Loucy (cell line): ENCODE measurements around the gene PSMD12.

ENCODE experiments used
- CTCF ChIP-seq: fragments of 200-600 bp; sonication (generic); conservative IDR thresholded peaks from 2 replicates; pipeline ENCODE4 v1.5.1; 2014; ENCODE audit warnings: mild to moderate bottlenecking, antibody characterized with exemption, low read length
- EZH2phosphoT487 ChIP-seq: fragments of 200-600 bp; IDR thresholded peaks from 2 replicates; pipeline ENCODE4 v1.6.1; 2018; ENCODE audit warnings: antibody characterized with exemption, mild to moderate bottlenecking, moderate library complexity, borderline replicate concordance

GRCh38 chr17:67297454-67297960 is 68.9 kb downstream of the PSMD12 start:
- TF ChIP-seq CTCF (no peak), EZH2phosphoT487 (no peak)
